GM20431 (cell line): ENCODE measurements around the gene TANC1.

Experiments
- in situ Hi-C: fragments of 300-500 bp; cut with MseI, MboI; formaldehyde crosslinking; loops from one replicate; pipeline ENCODE4 v1.15.0; 2020; ENCODE audit warnings: low sequenced_read_pairs; ENCODE audit not compliant: unreplicated experiment

TANC1 gene

GRCh38 chr2:159103411-159103810 lies 135.0 kb downstream of the TANC1 start:
- in situ Hi-C loops, result no loop called here

DNA sequence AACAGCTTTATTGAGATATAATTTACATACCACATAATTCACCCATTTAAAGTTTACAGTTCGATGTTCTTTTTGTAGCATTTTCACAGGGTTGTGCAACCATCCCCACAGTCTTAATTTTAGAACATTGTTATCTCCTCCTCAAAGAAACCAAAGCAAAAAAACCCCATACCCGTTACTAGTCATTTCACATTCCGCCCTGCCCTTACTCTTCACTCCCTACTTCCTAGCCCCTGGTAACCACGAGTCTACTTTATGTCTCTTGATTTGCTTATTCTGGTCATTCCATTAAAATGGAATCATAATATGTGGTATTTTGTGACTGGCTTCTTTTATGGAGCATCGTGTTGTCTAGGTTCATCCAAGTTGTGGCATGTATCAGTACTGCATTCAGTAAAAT lies 137.7 kb downstream of the TANC1 start:
- in situ Hi-C loops, result no loop called here

DNA sequence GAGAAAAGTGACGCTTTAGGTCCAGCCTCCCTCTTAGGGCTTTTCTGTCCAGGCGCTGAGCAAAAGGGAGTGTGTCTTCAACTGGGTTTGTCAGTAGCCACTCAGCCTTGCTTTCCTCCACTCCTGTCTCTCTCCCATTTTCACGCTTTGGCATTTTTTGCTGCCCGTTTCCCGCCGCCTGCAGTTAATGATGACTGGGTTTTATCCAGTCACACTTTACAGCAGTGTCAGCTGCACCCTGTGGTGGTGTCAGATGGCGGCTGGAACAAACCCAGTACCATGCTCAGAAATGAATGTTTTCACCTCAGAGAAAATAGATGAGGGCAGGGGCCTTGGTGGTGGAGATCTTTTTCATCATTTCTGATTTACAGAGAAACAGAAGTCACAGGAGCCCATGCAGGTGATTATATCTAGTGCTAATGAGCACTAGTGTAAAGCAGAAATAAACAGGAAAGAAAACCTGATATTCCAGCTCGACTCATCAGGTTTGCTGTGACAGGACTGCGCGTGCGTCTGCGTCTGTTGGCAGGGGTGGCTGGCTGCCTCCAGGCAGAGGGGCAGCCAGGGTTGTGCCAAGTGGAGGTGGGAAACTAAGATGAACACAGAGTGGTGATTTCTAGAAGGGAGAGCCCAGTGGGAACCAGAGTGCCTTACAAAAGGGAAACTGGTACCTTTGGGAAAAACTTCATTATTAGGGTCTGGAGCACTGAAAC lies 139.9 kb downstream of the TANC1 start:
- in situ Hi-C loops, result no loop called here

GRCh38 chr2:159109517-159109916 lies 141.1 kb downstream of the TANC1 start:
- in situ Hi-C loops, result no loop called here

DNA sequence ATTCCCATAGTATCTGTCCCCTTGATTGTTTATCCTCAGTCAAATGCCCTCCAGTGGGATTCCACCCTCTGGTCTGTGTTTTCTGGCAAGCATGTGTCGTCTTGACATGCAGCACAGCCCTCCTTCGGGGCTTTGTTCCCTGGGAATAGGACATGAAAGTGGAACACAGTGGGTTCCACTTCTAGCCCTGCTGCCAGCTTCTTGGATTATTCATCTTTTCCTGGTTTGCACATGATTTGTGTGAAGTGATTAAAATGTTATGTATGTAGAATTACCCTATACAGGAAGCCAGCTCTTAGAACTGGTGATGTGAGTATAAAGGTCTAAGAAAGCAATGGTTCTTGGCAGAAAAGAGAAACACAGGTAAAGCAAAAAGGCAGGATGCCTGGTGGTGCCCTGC lies 142.3 kb downstream of the TANC1 start:
- in situ Hi-C loops, result no loop called here

DNA sequence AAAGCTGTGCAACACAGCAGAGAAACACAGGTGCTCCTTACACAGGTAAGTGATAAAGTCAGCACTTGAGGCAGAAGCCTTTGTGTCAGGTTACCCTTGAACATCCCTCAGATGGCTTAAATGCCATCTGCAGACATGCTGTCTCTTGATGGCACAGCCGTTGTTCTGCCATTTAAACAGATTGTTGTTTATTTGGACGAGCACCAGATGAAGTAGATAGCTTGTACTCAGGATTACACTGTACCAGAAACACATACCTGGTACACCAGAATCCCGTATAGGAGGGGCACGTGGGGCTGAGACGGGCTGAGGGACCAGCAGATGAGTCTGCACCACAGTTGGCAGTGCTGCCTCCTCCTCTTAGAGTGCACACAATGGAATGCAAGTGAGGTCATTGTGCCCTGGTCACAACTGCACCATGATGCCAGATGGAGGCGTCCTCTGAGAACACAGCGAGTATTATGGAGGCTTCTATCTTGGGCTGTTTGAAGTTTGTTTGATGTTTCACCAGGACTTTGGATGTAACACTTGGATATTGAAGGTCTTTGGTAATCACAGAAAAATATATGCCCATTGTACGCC lies 143.0 kb downstream of the TANC1 start:
- in situ Hi-C loops, result no loop called here

DNA sequence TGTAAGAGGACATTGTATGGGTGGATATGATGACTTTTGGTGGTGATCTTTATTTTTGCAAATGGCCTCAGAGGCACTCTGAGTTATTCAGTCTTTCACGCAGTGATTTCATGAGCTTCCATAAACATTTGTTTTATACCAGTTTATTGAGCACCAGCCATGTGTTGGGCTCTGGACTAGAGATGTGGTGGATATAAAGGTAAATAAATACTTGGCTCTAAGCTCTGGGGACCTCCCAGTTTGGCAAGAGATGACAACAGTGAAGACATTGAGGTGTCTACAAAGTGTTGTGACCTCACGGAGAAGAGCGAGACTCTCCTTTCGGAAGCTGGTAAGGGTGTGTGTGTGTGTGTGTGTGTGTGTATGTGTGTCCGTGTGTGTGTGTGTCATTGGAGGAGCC lies 146.4 kb downstream of the TANC1 start:
- in situ Hi-C loops, result no loop called here

GRCh38 chr2:159116922-159117321 lies 148.5 kb downstream of the TANC1 start:
- in situ Hi-C loops, result no loop called here

- in situ Hi-C loops, result no loop called here
These were observed 149.2 kb downstream of the TANC1 start for GRCh38 chr2:159117658-159118057.

DNA sequence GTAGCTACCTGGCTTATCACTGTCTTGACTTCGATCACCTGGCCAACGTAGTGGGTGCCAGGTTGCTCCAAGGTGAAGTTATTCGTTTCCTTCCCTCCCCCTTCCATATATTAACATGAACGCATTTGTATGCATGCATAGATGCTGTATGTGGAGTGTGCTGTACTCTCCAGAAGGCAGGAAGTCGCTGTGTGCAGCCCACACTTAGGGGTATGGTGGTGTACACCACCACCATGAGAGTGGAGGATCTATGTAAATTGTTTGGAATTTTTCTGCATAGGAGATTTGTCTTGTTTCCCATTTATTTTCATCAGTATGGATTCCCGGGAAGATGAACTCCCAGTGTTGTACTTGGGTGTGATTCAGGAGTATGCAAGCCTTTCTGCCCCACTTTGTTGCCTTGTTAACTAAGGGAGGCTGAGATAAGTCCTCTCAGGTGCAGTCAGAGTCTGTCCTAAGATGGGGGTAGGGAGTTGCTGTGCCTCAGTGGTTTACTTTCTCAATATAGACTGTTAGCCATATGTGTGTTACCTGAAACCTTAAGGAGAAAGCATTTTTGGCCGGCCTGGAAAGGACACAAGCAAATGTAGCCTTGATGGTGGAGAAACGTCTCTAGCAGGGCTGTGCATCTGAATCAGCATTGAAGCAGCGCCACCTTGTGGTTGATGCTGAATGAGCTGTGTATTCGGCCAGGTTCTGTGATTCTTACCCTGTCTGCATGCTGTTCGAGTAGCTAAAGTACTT lies 149.8 kb downstream of the TANC1 start:
- in situ Hi-C loops, result no loop called here

DNA sequence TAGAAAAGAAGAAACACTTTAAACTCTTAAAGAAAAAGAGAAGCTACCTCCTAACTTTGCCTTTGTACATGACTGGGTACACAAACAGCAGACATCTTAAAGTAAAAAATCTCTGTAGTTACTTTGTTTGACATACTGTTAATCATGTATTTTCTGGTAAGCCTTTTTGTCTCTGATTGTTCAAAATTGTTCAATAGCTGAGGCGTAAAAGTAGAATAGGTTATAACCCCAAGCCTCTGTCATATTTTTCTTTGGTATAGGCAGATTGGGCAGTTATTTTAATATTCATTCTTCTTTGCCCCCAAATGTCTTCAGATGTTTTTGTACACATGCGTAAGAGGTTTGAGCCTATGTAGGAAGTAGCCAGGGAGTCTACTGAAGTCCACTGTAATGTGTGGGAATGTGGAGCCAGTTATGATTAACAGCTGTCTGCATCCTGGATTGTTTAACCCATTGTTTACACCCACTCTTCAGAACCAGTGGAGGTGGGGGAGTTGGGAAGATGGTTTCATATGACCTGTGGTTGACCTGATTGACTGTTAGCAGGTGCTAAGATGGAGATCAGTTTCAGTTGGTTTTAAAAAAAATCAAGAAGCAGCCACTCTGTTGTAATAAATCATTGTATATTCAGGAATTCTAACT lies 150.5 kb downstream of the TANC1 start:
- in situ Hi-C loops, result no loop called here

DNA sequence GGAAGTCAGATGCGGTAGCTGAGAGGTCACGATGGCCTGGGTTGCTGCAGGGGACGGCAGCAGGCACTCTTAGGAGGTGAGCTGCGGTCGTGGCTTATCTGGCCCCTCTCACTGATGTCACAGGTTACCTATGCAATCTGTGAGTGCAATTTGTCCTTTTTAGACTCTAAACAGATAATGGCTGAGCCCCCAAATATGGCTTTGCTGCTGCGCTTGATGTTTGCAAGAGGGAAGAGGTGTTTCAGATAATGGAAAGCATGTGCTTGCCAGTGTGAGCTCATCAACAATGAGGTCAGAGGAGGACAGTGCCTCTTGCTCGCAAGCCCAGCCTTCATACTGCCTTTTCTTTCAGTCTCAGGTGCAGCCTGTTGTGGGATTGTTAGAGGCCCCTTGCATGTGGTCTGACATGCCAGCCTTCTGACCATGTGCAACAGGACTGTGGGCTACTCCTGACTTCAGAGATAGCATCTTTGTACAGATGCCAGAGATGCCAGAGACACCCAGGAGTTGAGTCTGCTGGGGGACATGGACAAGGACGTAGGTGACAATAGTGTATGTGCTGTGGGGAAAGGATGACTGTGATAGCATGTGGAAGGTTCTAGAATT lies 151.3 kb downstream of the TANC1 start:
- in situ Hi-C loops, result loop anchor here (10.0 kb wide), 1 partner anchor 215 kb away; no protein-coding TSS in a partner anchor

GRCh38 chr2:159123786-159124185 lies 155.3 kb downstream of the TANC1 start:
- in situ Hi-C loops, result loop anchor here (10.0 kb wide), 1 partner anchor 219 kb away; no protein-coding TSS in a partner anchor

DNA sequence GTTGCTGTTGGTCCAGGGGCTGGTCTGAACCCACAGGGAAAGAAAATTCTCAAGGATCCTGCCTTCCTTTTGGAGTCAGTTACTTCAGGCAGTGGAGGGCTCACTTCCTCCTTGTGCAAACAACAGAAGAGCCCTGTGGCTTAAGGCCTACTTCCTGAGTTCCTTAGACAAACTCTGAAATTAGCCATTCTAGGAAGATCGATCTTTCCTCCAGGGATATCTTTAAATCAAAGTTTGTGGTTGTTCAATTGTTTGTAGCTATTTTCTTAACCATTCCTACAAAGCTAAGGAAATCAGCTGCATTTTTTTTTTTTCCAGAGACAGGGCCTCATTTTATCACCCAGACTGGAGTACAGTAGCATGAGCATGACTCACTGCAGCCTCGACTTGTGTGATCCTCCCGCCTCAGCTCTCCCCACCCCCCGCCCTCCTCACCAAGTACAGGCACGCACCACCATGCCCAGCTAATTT lies 156.0 kb downstream of the TANC1 start:
- in situ Hi-C loops, result loop anchor here (10.0 kb wide), 1 partner anchor 220 kb away; no protein-coding TSS in a partner anchor

- in situ Hi-C loops, result loop anchor here (10.0 kb wide), 1 partner anchor 220 kb away; no protein-coding TSS in a partner anchor
These were observed 156.6 kb downstream of the TANC1 start for GRCh38 chr2:159124931-159125467.

- in situ Hi-C loops, result loop anchor here (10.0 kb wide), 1 partner anchor 221 kb away; no protein-coding TSS in a partner anchor
These were observed 157.4 kb downstream of the TANC1 start for GRCh38 chr2:159125858-159126257.

DNA sequence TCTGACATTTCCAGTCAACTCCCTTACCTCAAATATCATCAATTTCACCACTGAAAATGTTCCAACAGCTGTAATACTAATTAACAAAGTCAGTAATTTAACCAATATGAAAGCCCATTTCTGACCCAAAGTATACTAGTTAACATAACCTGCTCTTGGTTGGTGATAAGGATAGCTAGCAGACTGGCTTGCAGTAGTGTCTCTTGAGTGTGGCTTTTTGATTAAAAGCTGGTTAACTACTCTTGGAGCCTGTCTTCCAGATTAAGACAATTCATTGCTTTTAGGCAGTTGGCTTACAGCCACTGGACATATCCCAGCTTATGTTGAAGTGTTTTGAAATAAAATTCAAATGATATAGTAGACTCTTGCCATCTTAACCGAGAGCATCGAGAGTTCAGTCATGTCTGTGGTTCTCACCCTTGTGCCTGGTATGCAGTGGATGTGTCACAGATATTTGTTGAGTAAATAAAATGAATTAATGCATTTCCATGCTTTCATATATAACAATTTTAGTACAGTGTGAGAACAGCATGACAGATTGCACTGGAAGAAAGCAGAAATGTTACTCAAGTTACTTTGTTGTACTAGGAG lies 158.1 kb downstream of the TANC1 start:
- in situ Hi-C loops, result loop anchor here (10.0 kb wide), 1 partner anchor 222 kb away; no protein-coding TSS in a partner anchor

GRCh38 chr2:159128191-159128590 lies 159.8 kb downstream of the TANC1 start:
- in situ Hi-C loops, result loop anchor here (10.0 kb wide), 1 partner anchor 223 kb away; no protein-coding TSS in a partner anchor

DNA sequence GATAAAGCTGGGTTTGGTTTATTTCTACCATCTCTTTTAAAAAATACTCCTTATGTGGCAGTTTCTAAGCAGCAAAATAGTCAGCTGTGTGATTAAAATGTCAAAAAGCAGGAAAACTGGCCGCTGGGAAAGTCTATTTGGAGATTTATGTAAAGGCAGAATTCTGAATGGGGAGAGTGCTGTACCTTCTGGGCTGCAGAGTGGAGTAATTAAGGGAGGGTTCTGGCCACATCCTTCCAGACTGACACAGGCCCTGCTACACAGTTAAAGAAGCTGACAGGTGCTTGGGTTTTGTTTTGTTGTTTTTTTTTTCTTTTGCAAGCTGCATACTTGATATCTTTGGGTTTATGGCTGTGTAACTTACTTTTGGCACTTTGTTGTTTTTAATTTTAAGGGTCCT lies 160.8 kb downstream of the TANC1 start:
- in situ Hi-C loops, result loop anchor here (10.0 kb wide), 1 partner anchor 224 kb away; no protein-coding TSS in a partner anchor
